HepG2 (cell line): ENCODE measurements around the gene TRIM58. TPM values are rescaled to one million over a fixed set of nuclear protein-coding genes. Genes with fewer than 3 reads are reported as not detected.

Source experiments
- ATAC-seq: fragments of 200-7000 bp; cut with Tn5 transposase; 3 replicates; pipeline ENCODE4 v1.9.1; 2020; ENCODE audit warnings: mild to moderate bottlenecking, moderate library complexity
- BruUV-seq: library from RNA; stranded (reverse); fragments of 400-500 nt; replicated peaks from 2 replicates; lab custom pipeline; 2021; lab: Mats Ljungman, UMichigan
- CTCF ChIA-PET: fragments of 300-600 bp; formaldehyde crosslinking; extraction: SDS; loops from one replicate; lab custom pipeline; 2021; ENCODE audit warnings: low total read pairs, inconsistent platforms, low intra/inter-chr PET ratio; lab: Yijun Ruan, JAX
- POLR2A ChIA-PET: fragments of 350-600 bp; sonication (Branson Sonifier 250); formaldehyde crosslinking; loops from one replicate; lab custom pipeline; 2020; ENCODE audit warnings: antibody characterized with exemption, inconsistent platforms; lab: Yijun Ruan, JAX
- DNase-seq: peaks from one replicate; pipeline ENCODE4 v3.0.0-alpha.2; 2015; ENCODE audit warnings: low spot score
- FAIRE-seq: peaks from 3 replicates; lab custom pipeline; 2011; peaks lifted over from hg19 to GRCh38; lab: Jason Lieb, UNC
- H2AFZ ChIP-seq: one replicate; pipeline ENCODE4 v1.6.1; 2011; ENCODE audit warnings: low read length, inconsistent platforms
- H3K27ac ChIP-seq: fragments of 300-600 bp; 3 replicates; pipeline ENCODE4 v1.8.0; 2011; ENCODE audit warnings: mixed run types, mild to moderate bottlenecking, mixed read lengths, low read length, inconsistent platforms; ENCODE audit not compliant: insufficient read depth; ENCODE audit errors: extremely low read length
- H3K27me3 ChIP-seq, 2 experiments: fragments of 200-600 bp in 1 of 2; 2 replicates in 1 of 2; 3 replicates in 1 of 2; pipeline versions ENCODE4 v1.6.0 to v1.8.0; 2011; ENCODE audit warnings: low read length in 2 of 2, mild to moderate bottlenecking in 2 of 2, moderate library complexity in 2 of 2, inconsistent platforms in 1 of 2; ENCODE audit not compliant: insufficient read depth in 2 of 2, control insufficient read depth in 1 of 2
- H3K36me3 ChIP-seq, 2 experiments: fragments of 200-600 bp in 1 of 2; replicated peaks in 1 of 2; 2 replicates in 1 of 2; 3 replicates in 1 of 2; pipeline versions ENCODE4 v1.5.1 to v1.8.0; 2011; ENCODE audit warnings: low read length in 2 of 2, inconsistent platforms in 1 of 2; ENCODE audit not compliant: insufficient read depth in 2 of 2, control insufficient read depth in 1 of 2
- H3K4me1 ChIP-seq: 2 replicates; pipeline ENCODE4 v1.5.1; 2012; ENCODE audit warnings: low read length, inconsistent platforms; ENCODE audit not compliant: insufficient read depth
- H3K4me2 ChIP-seq: 2 replicates; pipeline ENCODE4 v1.6.0; 2011; ENCODE audit warnings: low read depth, low read length, inconsistent platforms
- H3K4me3 ChIP-seq, 3 experiments: fragments of 200-600 bp in 1 of 3; sonication (generic), shearing (Covaris generic) in 1 of 3; replicated peaks in 1 of 3; 2 replicates each; pipeline ENCODE4 v1.5.1; 2011 to 2016; ENCODE audit warnings: low read length in 3 of 3, inconsistent platforms in 2 of 3, low read depth in 2 of 3, mild to moderate bottlenecking in 2 of 3, control low read depth in 1 of 3, mixed read lengths in 1 of 3; ENCODE audit not compliant: insufficient read depth in 1 of 3
- H3K79me2 ChIP-seq: one replicate; pipeline ENCODE4 v1.6.1; 2011; ENCODE audit warnings: low read length, inconsistent platforms; ENCODE audit not compliant: insufficient read depth
- H3K9ac ChIP-seq: 2 replicates; pipeline ENCODE4 v1.6.0; 2011; ENCODE audit warnings: mild to moderate bottlenecking, low read depth, low read length, inconsistent platforms; ENCODE audit not compliant: insufficient read depth
- H3K9me3 ChIP-seq: 2 replicates; pipeline ENCODE4 v1.5.1; 2012; ENCODE audit warnings: mild to moderate bottlenecking, low read length
- H4K20me1 ChIP-seq: 2 replicates; pipeline ENCODE4 v1.6.0; 2011; ENCODE audit warnings: inconsistent platforms, mild to moderate bottlenecking, low read length, moderate library complexity; ENCODE audit not compliant: insufficient read depth
- U2AF1 ChIP-seq: fragments of 200-400 bp; formaldehyde crosslinking; optimal IDR thresholded peaks from 2 replicates; pipeline ENCODE3; 2017; ENCODE audit warnings: mild to moderate bottlenecking, low read depth, low read length
- U2AF2 ChIP-seq: fragments of 200-400 bp; formaldehyde crosslinking; IDR thresholded peaks from 2 replicates; pipeline ENCODE4 v1.6.1; 2017; ENCODE audit warnings: low read depth, mild to moderate bottlenecking, low read length
- ZKSCAN5 ChIP-seq: sonication (generic); formaldehyde crosslinking; IDR thresholded peaks from 2 replicates; pipeline ENCODE4 v1.5.1; 2020; ENCODE audit warnings: mild to moderate bottlenecking, missing genetic modification reagents
- ZNF12 ChIP-seq: sonication (generic); formaldehyde crosslinking; IDR thresholded peaks from 2 replicates; pipeline ENCODE4 v1.5.0; 2020; ENCODE audit warnings: missing genetic modification reagents
- ZNF224 ChIP-seq: sonication (generic); formaldehyde crosslinking; IDR thresholded peaks from 2 replicates; pipeline ENCODE4 v1.5.0; 2020; ENCODE audit warnings: mild to moderate bottlenecking, missing genetic modification reagents
- ZNF30 ChIP-seq: sonication (generic); formaldehyde crosslinking; IDR thresholded peaks from 2 replicates; pipeline ENCODE4 v1.5.0; 2020; ENCODE audit warnings: mild to moderate bottlenecking, missing genetic modification reagents
- ZNF563 ChIP-seq: sonication (generic); formaldehyde crosslinking; IDR thresholded peaks from 2 replicates; pipeline ENCODE4 v1.8.0; 2022; ENCODE audit warnings: mild to moderate bottlenecking, moderate library complexity, missing genetic modification reagents
- ZNF737 ChIP-seq: sonication (generic); formaldehyde crosslinking; IDR thresholded peaks from 2 replicates; pipeline ENCODE4 v1.5.0; 2020; ENCODE audit warnings: missing genetic modification reagents, mild to moderate bottlenecking, borderline replicate concordance
- WGBS: methylation state at CpG from one replicate; pipeline ENCODE4 v1.1.6; 2017; ENCODE audit warnings: low lambda C conversion rate; 5-methylcytosine and 5-hydroxymethylcytosine counted together
- in situ Hi-C: cut with HindIII; loops from 2 replicates; pipeline ENCODE4 v1.10.0; 2017; ENCODE audit warnings: low pct_unique_long_range_greater_than_20kb; ENCODE audit not compliant: extremely low pct_ligation_motif_present
- intact Hi-C: fragments of 100-400 bp; cut with micrococcal nuclease; formaldehyde crosslinking; loops from one replicate; pipeline ENCODE4 v1.10.0; 2022; ENCODE audit not compliant: unreplicated experiment
- polyA plus RNA-seq, 8 experiments: library from polyadenylated mRNA; depleted of rRNA in 3 of 8; stranded (reverse) in 7 of 8; unstranded in 1 of 8; fragments of >200 nt; fragmentation: Illumina TruSeq in 4 of 8; extraction: Trizol in 4 of 8; gene quantifications; 2 replicates each; pipeline versions ENCODE4 v1.2.1 to v1.2.3, GENCODE V29; 2011 to 2016; ENCODE audit warnings: low read depth in 4 of 8, missing spikeins in 1 of 8, mixed read lengths in 1 of 8; ENCODE audit not compliant: insufficient read depth in 1 of 8
- total RNA-seq, 5 experiments: library from RNA; depleted of rRNA; stranded (reverse); fragments of >200 nt; fragmentation: Illumina TruSeq; extraction: Trizol; gene quantifications; 2 replicates each; pipeline ENCODE4 v1.2.3, GENCODE V29; 2016; ENCODE audit warnings: low read depth in 1 of 5
- TF ChIP-seq, protein P1 (sequence below): IDR thresholded peaks from 2 replicates; pipeline ENCODE4 v1.6.1; 2016; ENCODE audit warnings: missing compliant biosample characterization, missing genetic modification reagents, borderline replicate concordance
- TF ChIP-seq, protein P2 (sequence below): sonication (generic); formaldehyde crosslinking; IDR thresholded peaks from 2 replicates; pipeline ENCODE4 v1.4.0; 2020; ENCODE audit warnings: mild to moderate bottlenecking, missing genetic modification reagents

The TRIM58 gene
- total and polyA plus RNA-seq, 2 of the 13 experiments (the other 11 are each of a cell fraction or from before 2014, with no cell fraction given) = not detected

DNA sequence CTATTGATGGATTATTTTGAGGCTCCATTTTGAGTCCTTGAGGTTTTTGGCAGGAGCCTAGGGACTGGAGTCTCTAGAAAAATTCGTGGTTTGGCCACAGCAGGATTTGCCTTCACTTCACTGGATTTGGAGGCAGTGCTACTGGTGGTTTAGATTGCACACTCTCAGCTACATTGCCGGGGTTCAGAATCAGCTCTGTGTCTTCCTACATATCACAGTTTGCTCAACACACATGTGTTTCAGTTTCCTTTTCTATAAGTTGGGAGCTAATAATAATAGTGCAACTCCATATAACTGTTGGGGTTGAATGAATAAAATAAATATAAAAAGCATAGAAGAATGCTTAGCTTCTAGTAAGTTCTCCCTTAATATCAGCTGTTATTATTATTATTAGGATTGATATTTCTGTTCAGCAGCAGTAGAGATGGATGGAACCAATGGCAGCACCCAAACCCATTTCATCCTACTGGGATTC lies 38.2 kb downstream of the TRIM58 start, which contains the start of gene OR2W3:
Gene OR2W3 (plus strand): TSS at position 425 of the 475 bp plus-strand sequence. CDS start 0 bp downstream, at position 425.
- no peaks in the 10 kb centered on the region for H3K79me2 ChIP-seq
- intact Hi-C loops = no loop called here
- no peaks in the 10 kb centered on the region for H4K20me1 ChIP-seq
- H3K4me1 ChIP-seq = no peaks in the 10 kb centered on the region
- WGBS = 15% methylated on average over 2 of the region's 2 CpGs
- no peak within 1 kb of the TSS for H2AFZ ChIP-seq
- ChIA-PET POLR2A (no interaction called here), CTCF (no interaction called here)
- FAIRE-seq (no peak), ATAC-seq (no peak), DNase-seq (no peak)
- BruUV-seq = no TSS peak
- no peak within 1 kb of the TSS for H3K27ac ChIP-seq
- no peak within 1 kb of the TSS for H3K9ac ChIP-seq
- H3K27me3 ChIP-seq = no peaks in the 10 kb centered on the region
- H3K4me2 ChIP-seq = no peak within 1 kb of the TSS
- in situ Hi-C loops = no loop called here
- TF ChIP-seq, protein P1, sequence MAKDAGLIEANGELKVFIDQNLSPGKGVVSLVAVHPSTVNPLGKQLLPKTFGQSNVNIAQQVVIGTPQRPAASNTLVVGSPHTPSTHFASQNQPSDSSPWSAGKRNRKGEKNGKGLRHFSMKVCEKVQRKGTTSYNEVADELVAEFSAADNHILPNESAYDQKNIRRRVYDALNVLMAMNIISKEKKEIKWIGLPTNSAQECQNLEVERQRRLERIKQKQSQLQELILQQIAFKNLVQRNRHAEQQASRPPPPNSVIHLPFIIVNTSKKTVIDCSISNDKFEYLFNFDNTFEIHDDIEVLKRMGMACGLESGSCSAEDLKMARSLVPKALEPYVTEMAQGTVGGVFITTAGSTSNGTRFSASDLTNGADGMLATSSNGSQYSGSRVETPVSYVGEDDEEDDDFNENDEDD = no peak
- TF ChIP-seq, protein P2, sequence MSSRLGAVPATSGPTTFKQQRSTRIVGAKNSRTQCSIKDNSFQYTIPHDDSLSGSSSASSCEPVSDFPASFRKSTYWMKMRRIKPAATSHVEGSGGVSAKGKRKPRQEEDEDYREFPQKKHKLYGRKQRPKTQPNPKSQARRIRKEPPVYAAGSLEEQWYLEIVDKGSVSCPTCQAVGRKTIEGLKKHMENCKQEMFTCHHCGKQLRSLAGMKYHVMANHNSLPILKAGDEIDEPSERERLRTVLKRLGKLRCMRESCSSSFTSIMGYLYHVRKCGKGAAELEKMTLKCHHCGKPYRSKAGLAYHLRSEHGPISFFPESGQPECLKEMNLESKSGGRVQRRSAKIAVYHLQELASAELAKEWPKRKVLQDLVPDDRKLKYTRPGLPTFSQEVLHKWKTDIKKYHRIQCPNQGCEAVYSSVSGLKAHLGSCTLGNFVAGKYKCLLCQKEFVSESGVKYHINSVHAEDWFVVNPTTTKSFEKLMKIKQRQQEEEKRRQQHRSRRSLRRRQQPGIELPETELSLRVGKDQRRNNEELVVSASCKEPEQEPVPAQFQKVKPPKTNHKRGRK (CRISPR knock-in tag) = no peak
- TF ChIP-seq ZNF563 (CRISPR knock-in tag) = no peak
- no peak for TF ChIP-seq U2AF2
- no peak for TF ChIP-seq U2AF1
- TF ChIP-seq ZNF30 (CRISPR knock-in tag) = no peak
- no peak for TF ChIP-seq ZKSCAN5 (CRISPR knock-in tag)
- TF ChIP-seq ZNF224 (CRISPR knock-in tag) = no peak
- TF ChIP-seq ZNF12 (CRISPR knock-in tag) = no peak
- no peak for TF ChIP-seq ZNF737
- no peak within 1 kb of the TSS for H3K4me3 ChIP-seq
- no peaks in the 10 kb centered on the region; the same call in 1 of the 2 replicates for H3K9me3 ChIP-seq
- H3K36me3 ChIP-seq = no peaks in the 10 kb centered on the region
